B cell (primary cell): Measurements from ENCODE around the gene SEMA7A. TPM values are rescaled to one million over a fixed set of nuclear protein-coding genes. Genes with fewer than 3 reads are reported as not detected.

Experiments
- ATAC-seq: fragments of 200-7000 bp; cut with Tn5 transposase; one replicate; pipeline ENCODE4 v1.10.0; 2021; ENCODE audit warnings: low read depth, mild to moderate bottlenecking, moderate number of reproducible peaks, moderate library complexity
- CTCF ChIA-PET: fragments of 350-600 bp; sonication (Branson Sonifier 250); formaldehyde crosslinking; loops from one replicate; lab custom pipeline; 2021; ENCODE audit warnings: antibody characterized with exemption, inconsistent platforms; lab: Charles Lee
- POLR2A ChIA-PET: fragments of 350-600 bp; sonication (Branson Sonifier 250); formaldehyde crosslinking; loops from one replicate; lab custom pipeline; 2021; ENCODE audit warnings: antibody characterized with exemption; lab: Charles Lee
- DNase-seq: peaks from one replicate; pipeline ENCODE4 v3.0.0; 2013
- H2AFZ ChIP-seq: 2 replicates; pipeline ENCODE4 v1.6.1; 2012; ENCODE audit warnings: mild to moderate bottlenecking, low read depth, low read length; ENCODE audit not compliant: insufficient read depth, poor library complexity, severe bottlenecking
- H3K27ac ChIP-seq, 2 donors: 1 replicate in 1 of 2; 2 replicates in 1 of 2; pipeline ENCODE4 v1.5.1; 2012 to 2013; ENCODE audit warnings: low read length in 2 of 2, mild to moderate bottlenecking in 2 of 2, moderate library complexity in 1 of 2
- H3K27me3 ChIP-seq, 4 experiments: fragments of 200-600 bp in 1 of 4; sonication (generic) in 1 of 4; replicated peaks in 1 of 4; 1 replicate in 2 of 4; 2 replicates in 2 of 4; pipeline versions ENCODE4 v1.6.1 to v1.7.0; 2013 to 2016; ENCODE audit warnings: low read length in 3 of 4, mild to moderate bottlenecking in 2 of 4, mixed read lengths in 1 of 4, moderate library complexity in 1 of 4; ENCODE audit not compliant: insufficient read depth in 4 of 4, control insufficient read depth in 3 of 4; ENCODE audit errors: control extremely low read depth in 1 of 4
- H3K36me3 ChIP-seq, 2 experiments: replicated peaks in 1 of 2; 1 replicate in 1 of 2; 2 replicates in 1 of 2; pipeline versions ENCODE4 v1.6.1 to v1.7.1; 2013; ENCODE audit warnings: low read length in 1 of 2; ENCODE audit not compliant: insufficient read depth in 2 of 2, control insufficient read depth in 1 of 2; ENCODE audit errors: control extremely low read depth in 1 of 2, extremely low read depth in 1 of 2
- H3K4me1 ChIP-seq, 2 donors: fragments of 200-600 bp in 1 of 2; sonication (generic) in 1 of 2; 1 replicate in 1 of 2; 2 replicates in 1 of 2; pipeline versions ENCODE4 v1.5.1 to v1.6.1; 2013 to 2017; ENCODE audit warnings: low read length in 2 of 2; ENCODE audit not compliant: control insufficient read depth in 2 of 2, insufficient read depth in 2 of 2
- H3K4me2 ChIP-seq: replicated peaks from 2 replicates; pipeline ENCODE3; 2012; ENCODE audit warnings: mild to moderate bottlenecking, low read depth, low read length; ENCODE audit not compliant: poor library complexity, severe bottlenecking
- H3K4me3 ChIP-seq, 5 experiments: fragments of 200-600 bp in 1 of 5; sonication (generic) in 1 of 5; 1 replicate in 3 of 5; 2 replicates in 2 of 5; pipeline versions ENCODE4 v1.5.1 to v1.7.0; 2011 to 2016; ENCODE audit warnings: low read length in 4 of 5, mild to moderate bottlenecking in 4 of 5, low read depth in 2 of 5, control low read depth in 1 of 5, moderate library complexity in 1 of 5; ENCODE audit not compliant: insufficient read depth in 1 of 5; ENCODE audit errors: control extremely low read depth in 1 of 5, extremely low read depth in 1 of 5
- H3K79me2 ChIP-seq: fragments of 200-600 bp; sonication (generic); one replicate; pipeline ENCODE4 v1.6.0; 2016; ENCODE audit warnings: low read length; ENCODE audit not compliant: control insufficient read depth, insufficient read depth
- H3K9ac ChIP-seq: fragments of 200-600 bp; sonication (generic); 2 replicates; pipeline ENCODE4 v1.6.1; 2017; ENCODE audit warnings: mild to moderate bottlenecking, low read length, moderate library complexity
- H3K9me3 ChIP-seq, 3 donors: one replicate each; pipeline versions ENCODE4 v1.6.1 to v1.7.1; 2013; ENCODE audit warnings: low read length in 2 of 3; ENCODE audit not compliant: control insufficient read depth in 2 of 3, insufficient read depth in 1 of 3; ENCODE audit errors: control extremely low read depth in 1 of 3
- H4K20me1 ChIP-seq: 2 replicates; pipeline ENCODE4 v1.6.0; 2012; ENCODE audit warnings: mild to moderate bottlenecking, low read length; ENCODE audit not compliant: insufficient read depth, control insufficient read depth, poor library complexity, severe bottlenecking
- H3K27ac Mint-ChIP-seq: one replicate; pipeline ENCODE4 v1.8.0; 2021; ENCODE audit warnings: mixed read lengths
- H3K27me3 Mint-ChIP-seq: one replicate; pipeline ENCODE4 v1.8.0; 2021; ENCODE audit warnings: mixed read lengths
- H3K4me1 Mint-ChIP-seq: one replicate; pipeline ENCODE4 v1.8.0; 2021; ENCODE audit warnings: mixed read lengths
- H3K4me3 Mint-ChIP-seq: one replicate; pipeline ENCODE4 v1.8.0; 2021; ENCODE audit warnings: mixed read lengths
- H3K9me3 Mint-ChIP-seq: one replicate; pipeline ENCODE4 v1.8.0; 2022; ENCODE audit warnings: mixed read lengths; ENCODE audit not compliant: insufficient read depth
- EZH2 ChIP-seq: IDR thresholded peaks from 2 replicates; pipeline ENCODE4 v1.6.1; 2012; ENCODE audit warnings: borderline replicate concordance, low read depth, mild to moderate bottlenecking, moderate library complexity, low read length; ENCODE audit not compliant: insufficient read depth, poor library complexity, severe bottlenecking
- WGBS: methylation state at CpG from one replicate; pipeline ENCODE4 v1.1.5; 2013; ENCODE audit warnings: missing lambda C conversion rate; ENCODE audit not compliant: insufficient coverage; 5-methylcytosine and 5-hydroxymethylcytosine counted together
- intact Hi-C: fragments of 100-400 bp; cut with micrococcal nuclease; formaldehyde crosslinking; loops from one replicate; pipeline ENCODE4 v1.10.0; 2022
- polyA plus RNA-seq: library from polyadenylated mRNA; depleted of rRNA; stranded (reverse); fragments of >200 nt; gene quantifications from 2 replicates; pipeline ENCODE4 v1.2.3, GENCODE V29; 2012
- total RNA-seq, 2 donors: library from RNA; stranded (reverse); fragments of 120-200 nt in 1 of 2; gene quantifications; 1 replicate in 1 of 2; 2 replicates in 1 of 2; pipeline versions ENCODE4 v1.2.3 to v1.2.4, GENCODE V29; 2013 to 2022
- TF ChIP-seq, protein P1 (sequence below): fragments of 200-600 bp; IDR thresholded peaks from one replicate; pipeline ENCODE4 v1.8.0; 2022; ENCODE audit warnings: antibody characterized with exemption, mild to moderate bottlenecking

SEMA7A gene
- total and polyA plus RNA-seq, 2 donors (not counting 1 experiment from before 2014, with no cell fraction given), result 42.0 to 44.2 TPM

DNA sequence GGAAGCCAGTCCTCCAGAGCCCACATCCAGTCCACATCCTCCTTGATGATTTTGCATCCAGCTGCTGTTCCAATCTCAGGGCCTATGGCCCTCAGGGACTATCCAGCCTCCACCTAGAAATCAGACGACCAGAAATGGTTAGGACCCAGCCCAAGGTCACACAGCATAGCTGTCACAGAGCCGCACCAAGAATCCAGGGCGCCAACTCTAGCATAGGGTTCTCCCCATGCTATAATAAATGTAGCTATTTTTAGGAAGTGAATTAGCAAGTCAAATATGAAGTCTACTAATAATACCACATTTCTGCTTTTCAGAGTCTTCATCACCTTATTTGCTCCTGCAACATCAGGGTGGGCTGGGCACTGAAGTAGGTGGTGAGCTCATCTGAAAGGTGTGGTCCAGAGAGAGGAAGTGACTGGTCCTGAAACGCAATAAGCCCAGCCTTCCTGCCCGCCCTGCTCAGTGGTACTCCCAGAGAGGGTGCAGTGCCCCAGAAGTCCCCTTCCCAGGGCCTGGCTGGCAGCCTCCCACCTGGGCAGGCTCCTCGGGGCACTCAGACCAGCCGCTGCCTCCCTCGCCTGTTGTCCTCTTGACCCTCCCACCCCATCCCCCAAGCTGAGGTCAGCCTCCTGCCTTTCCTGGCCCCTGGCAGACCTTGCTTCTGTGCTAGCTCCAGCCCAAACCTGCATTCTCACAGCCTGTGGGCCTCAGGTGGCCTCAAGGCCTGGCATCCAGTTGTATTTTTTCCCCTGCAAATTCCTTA, 48.7 kb downstream of the SEMA7A start:
- no peak overlapping the region for H2AFZ ChIP-seq
- H3K27ac Mint-ChIP-seq, result peak overlapping the region; percentile 98
- peak; percentile 95 for DNase-seq
- no peaks in the 10 kb centered on the region for H3K27me3 ChIP-seq
- H3K4me1 ChIP-seq, result peaks cover 56 to 75% of the 10 kb centered on the region in 2 donors
- intact Hi-C loops, result loop anchor here (1.0 to 5.0 kb wide), 3 partner anchors 11 to 393 kb away; partner anchors contain the start of genes PML and STOML1
- no peaks in the 10 kb centered on the region for H3K9me3 Mint-ChIP-seq
- ChIA-PET CTCF (interaction anchor here (0.7 to 23.1 kb wide), 16 partner anchors 10 to 403 kb away, joined by 3 to 855 read pairs (median 7); partner anchors contain the start of genes SEMA7A and UBL7), POLR2A (interaction anchor here (0.9 to 4.2 kb wide), 9 partner anchors 11 to 553 kb away, joined by 3 to 64 read pairs (median 8); partner anchors contain the start of genes COX5A, SEMA7A and UBL7)
- H4K20me1 ChIP-seq, result no peaks in the 10 kb centered on the region
- no peaks in the 10 kb centered on the region for H3K27me3 Mint-ChIP-seq
- peak overlapping the region in 1 of 5 experiments; percentile 55 for H3K4me3 ChIP-seq
- peak overlapping the region; percentile 54 for H3K9ac ChIP-seq
- H3K4me3 Mint-ChIP-seq, result peak overlapping the region; percentile 82
- peak; percentile 81 for ATAC-seq
- peaks cover 19% of the 10 kb centered on the region for H3K79me2 ChIP-seq
- 15% methylated on average over 5 of the region's 8 CpGs for WGBS
- H3K4me1 Mint-ChIP-seq, result peaks cover 69% of the 10 kb centered on the region
- H3K9me3 ChIP-seq, result no peaks in the 10 kb centered on the region
- H3K27ac ChIP-seq, result peak overlapping the region; percentile 94 to 97
- H3K4me2 ChIP-seq, result peak overlapping the region; percentile 76
- H3K36me3 ChIP-seq, result no peaks in the 10 kb centered on the region
- TF ChIP-seq, protein P1, sequence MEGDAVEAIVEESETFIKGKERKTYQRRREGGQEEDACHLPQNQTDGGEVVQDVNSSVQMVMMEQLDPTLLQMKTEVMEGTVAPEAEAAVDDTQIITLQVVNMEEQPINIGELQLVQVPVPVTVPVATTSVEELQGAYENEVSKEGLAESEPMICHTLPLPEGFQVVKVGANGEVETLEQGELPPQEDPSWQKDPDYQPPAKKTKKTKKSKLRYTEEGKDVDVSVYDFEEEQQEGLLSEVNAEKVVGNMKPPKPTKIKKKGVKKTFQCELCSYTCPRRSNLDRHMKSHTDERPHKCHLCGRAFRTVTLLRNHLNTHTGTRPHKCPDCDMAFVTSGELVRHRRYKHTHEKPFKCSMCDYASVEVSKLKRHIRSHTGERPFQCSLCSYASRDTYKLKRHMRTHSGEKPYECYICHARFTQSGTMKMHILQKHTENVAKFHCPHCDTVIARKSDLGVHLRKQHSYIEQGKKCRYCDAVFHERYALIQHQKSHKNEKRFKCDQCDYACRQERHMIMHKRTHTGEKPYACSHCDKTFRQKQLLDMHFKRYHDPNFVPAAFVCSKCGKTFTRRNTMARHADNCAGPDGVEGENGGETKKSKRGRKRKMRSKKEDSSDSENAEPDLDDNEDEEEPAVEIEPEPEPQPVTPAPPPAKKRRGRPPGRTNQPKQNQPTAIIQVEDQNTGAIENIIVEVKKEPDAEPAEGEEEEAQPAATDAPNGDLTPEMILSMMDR, result no peak
- no peak for TF ChIP-seq EZH2

DNA sequence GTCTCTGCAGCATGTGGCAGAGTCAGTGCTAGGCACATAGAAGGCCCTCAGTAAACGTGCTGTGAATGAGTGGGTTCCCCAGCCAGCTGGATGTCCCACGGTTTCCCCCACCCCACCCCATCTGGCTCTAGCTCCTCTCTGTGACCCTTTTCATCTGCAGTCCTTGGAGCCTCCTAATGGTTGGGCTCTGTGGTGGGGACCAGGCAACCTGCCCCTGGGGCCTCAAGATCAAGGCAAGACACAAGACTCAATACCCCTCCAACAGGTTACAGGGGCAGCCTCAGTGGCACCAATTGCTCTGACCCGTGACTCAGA, 49.2 kb downstream of the SEMA7A start:
- no peak for TF ChIP-seq EZH2
- TF ChIP-seq, protein P1, result no peak
- H3K27ac Mint-ChIP-seq, result peak overlapping the region; percentile 98
- H3K4me1 Mint-ChIP-seq, result peaks cover 68% of the 10 kb centered on the region
- no peaks in the 10 kb centered on the region for H3K27me3 Mint-ChIP-seq
- Histone ChIP-seq H3K36me3 (no peaks in the 10 kb centered on the region), H3K27me3 (no peaks in the 10 kb centered on the region), H4K20me1 (no peaks in the 10 kb centered on the region), H3K79me2 (peaks cover 19% of the 10 kb centered on the region), H3K4me1 (peaks cover 56 to 71% of the 10 kb centered on the region in 2 donors), H3K4me2 (peak overlapping the region; percentile 76), H3K4me3 (peak overlapping the region in 1 of 5 experiments; percentile 55), H2AFZ (no peak overlapping the region), H3K9me3 (no peaks in the 10 kb centered on the region), H3K9ac (peak overlapping the region; percentile 48), H3K27ac (peak overlapping the region; percentile 87 to 97)
- peak overlapping the region; percentile 82 for H3K4me3 Mint-ChIP-seq
- DNase-seq (no peak), ATAC-seq (no peak)
- ChIA-PET CTCF (interaction anchor here (0.8 to 23.1 kb wide), 16 partner anchors 9 to 403 kb away, joined by 3 to 855 read pairs (median 7); partner anchors contain the start of genes SEMA7A and UBL7), POLR2A (interaction anchor here (1.1 to 4.2 kb wide), 9 partner anchors 11 to 553 kb away, joined by 3 to 64 read pairs (median 8); partner anchors contain the start of genes COX5A, SEMA7A and UBL7)
- WGBS, result 26% methylated on average over 3 of the region's 3 CpGs
- H3K9me3 Mint-ChIP-seq, result no peaks in the 10 kb centered on the region
- intact Hi-C loops, result loop anchor here (5.0 kb wide), 1 partner anchor 392 kb away; the partner anchor contains the start of genes PML and STOML1
